KMS-11 (cell line): ENCODE data around the gene TEX50.
"Not testable (repeated sequence)": the region's sequence is repeated elsewhere in the genome, so short reads cannot be mapped to it uniquely, and the experiment has no call there.

ENCODE experiments used
- H2AFZ ChIP-seq: fragments of 200-600 bp; sonication (generic); 2 replicates; pipeline ENCODE4 v1.6.1; 2016; ENCODE audit warnings: antibody characterized with exemption, mixed run types, low read depth
- H3K27ac ChIP-seq: fragments of 200-600 bp; sonication (generic); 2 replicates; pipeline ENCODE4 v1.6.1; 2016; ENCODE audit warnings: mild to moderate bottlenecking, mixed run types
- H3K27me3 ChIP-seq: fragments of 200-600 bp; sonication (generic); 2 replicates; pipeline ENCODE4 v1.6.1; 2017; ENCODE audit warnings: mild to moderate bottlenecking, low read depth, mixed run types, moderate library complexity; ENCODE audit not compliant: insufficient read depth
- H3K36me3 ChIP-seq: fragments of 200-600 bp; sonication (generic); 2 replicates; pipeline ENCODE4 v1.6.1; 2017; ENCODE audit warnings: mild to moderate bottlenecking, mixed run types; ENCODE audit not compliant: insufficient read depth
- H3K4me1 ChIP-seq: fragments of 200-600 bp; sonication (generic); 2 replicates; pipeline ENCODE4 v1.6.1; 2016; ENCODE audit warnings: mild to moderate bottlenecking, low read depth, mixed run types; ENCODE audit not compliant: poor library complexity, severe bottlenecking
- H3K4me2 ChIP-seq: fragments of 200-600 bp; sonication (generic); 2 replicates; pipeline ENCODE4 v1.7.0; 2016; ENCODE audit warnings: mild to moderate bottlenecking, mixed run types
- H3K4me3 ChIP-seq: fragments of 200-600 bp; sonication (generic); IDR thresholded peaks from 2 replicates; pipeline ENCODE4 v1.6.1; 2017; ENCODE audit warnings: low read depth, low read length, mixed read lengths; ENCODE audit not compliant: insufficient read depth
- H3K79me2 ChIP-seq: fragments of 200-600 bp; sonication (generic); 2 replicates; pipeline ENCODE4 v1.6.1; 2016; ENCODE audit warnings: low read depth, mixed run types; ENCODE audit not compliant: insufficient read depth
- H3K9ac ChIP-seq: fragments of 200-600 bp; sonication (generic); 2 replicates; pipeline ENCODE4 v1.6.1; 2016; ENCODE audit warnings: mild to moderate bottlenecking, mixed run types
- H4K20me1 ChIP-seq: fragments of 200-600 bp; sonication (generic); 2 replicates; pipeline ENCODE4 v1.6.1; 2016; ENCODE audit warnings: mild to moderate bottlenecking, mixed run types; ENCODE audit not compliant: insufficient read depth
- TF ChIP-seq, protein P1 (sequence below): fragments of 200-600 bp; sonication (generic); conservative IDR thresholded peaks from 2 replicates; pipeline ENCODE4 v1.6.1; 2017; ENCODE audit warnings: low read depth, mild to moderate bottlenecking, antibody characterized with exemption, low read length, moderate library complexity, mixed read lengths

The TEX50 gene, protein sequence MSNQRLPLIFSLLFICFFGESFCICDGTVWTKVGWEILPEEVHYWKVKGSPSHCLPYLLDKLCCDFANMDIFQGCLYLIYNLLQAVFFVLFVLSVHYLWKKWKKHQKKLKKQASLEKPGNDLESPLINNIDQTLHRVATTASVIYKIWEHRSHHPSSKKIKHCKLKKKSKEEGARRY

DNA sequence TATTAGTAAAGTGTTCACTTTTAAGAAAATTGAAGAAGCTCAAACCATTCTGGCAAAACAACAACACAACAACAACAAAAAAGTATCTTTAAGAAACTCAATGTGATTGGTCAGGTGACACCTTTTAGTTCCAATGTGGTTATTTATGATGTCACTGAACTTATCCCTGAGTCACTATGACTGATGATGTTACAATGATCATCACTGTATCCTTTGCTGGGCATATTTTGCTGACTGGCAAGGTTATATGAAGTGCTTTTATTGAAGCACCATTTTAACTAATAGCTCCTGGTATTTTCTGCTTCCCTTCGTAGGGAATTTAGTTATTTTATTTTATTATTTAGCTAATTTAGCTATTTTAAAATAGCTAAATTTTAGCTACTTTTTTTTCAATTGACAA is at the start of gene TEX50:
Gene TEX50, plus strand, starts transcription at position 223 of the 400 bp plus-strand sequence. CDS start 184 bp downstream, outside the sequence.
- TF ChIP-seq, protein P1, sequence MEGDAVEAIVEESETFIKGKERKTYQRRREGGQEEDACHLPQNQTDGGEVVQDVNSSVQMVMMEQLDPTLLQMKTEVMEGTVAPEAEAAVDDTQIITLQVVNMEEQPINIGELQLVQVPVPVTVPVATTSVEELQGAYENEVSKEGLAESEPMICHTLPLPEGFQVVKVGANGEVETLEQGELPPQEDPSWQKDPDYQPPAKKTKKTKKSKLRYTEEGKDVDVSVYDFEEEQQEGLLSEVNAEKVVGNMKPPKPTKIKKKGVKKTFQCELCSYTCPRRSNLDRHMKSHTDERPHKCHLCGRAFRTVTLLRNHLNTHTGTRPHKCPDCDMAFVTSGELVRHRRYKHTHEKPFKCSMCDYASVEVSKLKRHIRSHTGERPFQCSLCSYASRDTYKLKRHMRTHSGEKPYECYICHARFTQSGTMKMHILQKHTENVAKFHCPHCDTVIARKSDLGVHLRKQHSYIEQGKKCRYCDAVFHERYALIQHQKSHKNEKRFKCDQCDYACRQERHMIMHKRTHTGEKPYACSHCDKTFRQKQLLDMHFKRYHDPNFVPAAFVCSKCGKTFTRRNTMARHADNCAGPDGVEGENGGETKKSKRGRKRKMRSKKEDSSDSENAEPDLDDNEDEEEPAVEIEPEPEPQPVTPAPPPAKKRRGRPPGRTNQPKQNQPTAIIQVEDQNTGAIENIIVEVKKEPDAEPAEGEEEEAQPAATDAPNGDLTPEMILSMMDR = no peak
- Histone ChIP-seq H3K36me3 (no peaks in the 10 kb centered on the region), H3K9ac (no peak within 1 kb of the TSS), H3K4me1 (no peaks in the 10 kb centered on the region), H3K27me3 (no peaks in the 10 kb centered on the region), H3K27ac (no peak within 1 kb of the TSS), H3K4me3 (no peak within 1 kb of the TSS), H3K4me2 (no peak within 1 kb of the TSS), H2AFZ (no peak within 1 kb of the TSS), H3K79me2 (no peaks in the 10 kb centered on the region), H4K20me1 (no peaks in the 10 kb centered on the region)

DNA sequence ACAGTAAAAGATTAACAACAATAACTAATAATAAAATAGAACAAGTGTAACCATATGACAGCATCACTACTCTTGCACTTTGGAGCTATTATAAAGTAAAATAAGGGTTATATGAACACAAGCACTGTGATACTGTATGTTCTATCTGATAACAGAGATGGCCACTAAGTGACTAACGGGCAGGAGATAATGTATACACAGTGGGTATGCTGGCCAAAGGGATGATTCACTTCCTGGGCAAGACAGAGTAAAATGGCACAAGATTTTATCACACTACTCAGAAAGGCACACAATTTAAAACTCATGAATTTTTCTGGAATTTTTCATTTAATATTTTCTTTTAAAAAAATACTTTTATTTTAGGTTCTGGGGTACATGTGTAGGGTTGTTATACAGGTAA is 44.6 kb upstream of the TEX50 start:
- H3K36me3 ChIP-seq = no peaks in the 10 kb centered on the region
- no peak overlapping the region for H3K27ac ChIP-seq
- no peaks in the 10 kb centered on the region for H4K20me1 ChIP-seq
- H3K4me1 ChIP-seq = no peaks in the 10 kb centered on the region
- TF ChIP-seq, protein P1 = no peak
- H3K79me2 ChIP-seq = no peaks in the 10 kb centered on the region
- H3K4me3 ChIP-seq = no peak overlapping the region
- H2AFZ ChIP-seq = no peak overlapping the region
- no peak overlapping the region for H3K4me2 ChIP-seq
- no peak overlapping the region for H3K9ac ChIP-seq
- H3K27me3 ChIP-seq = no peaks in the 10 kb centered on the region

DNA sequence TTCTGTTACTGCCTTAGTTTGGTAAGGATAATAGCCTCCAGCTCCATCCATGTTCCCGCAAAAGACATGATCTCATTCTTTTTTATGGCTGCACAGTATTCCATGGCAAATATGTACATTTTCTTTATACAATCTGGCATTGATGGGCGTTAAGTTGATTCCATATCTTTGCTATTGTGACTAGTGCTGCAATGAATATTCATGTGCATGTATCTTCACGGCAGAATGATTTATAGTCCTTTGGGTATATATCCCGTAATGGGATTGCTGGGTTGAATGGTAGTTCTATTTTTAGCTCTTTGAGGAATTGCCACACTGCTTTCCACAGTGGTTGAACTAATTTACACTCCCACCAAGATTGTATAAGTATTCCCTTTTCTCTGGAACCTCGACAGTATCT is 44.0 kb upstream of the TEX50 start:
- H3K27ac ChIP-seq, H3K79me2 ChIP-seq, H3K4me1 ChIP-seq, H3K36me3 ChIP-seq, H3K4me2 ChIP-seq, H4K20me1 ChIP-seq, H3K9ac ChIP-seq, H3K27me3 ChIP-seq, H3K4me3 ChIP-seq, H2AFZ ChIP-seq: not testable (repeated sequence)

DNA sequence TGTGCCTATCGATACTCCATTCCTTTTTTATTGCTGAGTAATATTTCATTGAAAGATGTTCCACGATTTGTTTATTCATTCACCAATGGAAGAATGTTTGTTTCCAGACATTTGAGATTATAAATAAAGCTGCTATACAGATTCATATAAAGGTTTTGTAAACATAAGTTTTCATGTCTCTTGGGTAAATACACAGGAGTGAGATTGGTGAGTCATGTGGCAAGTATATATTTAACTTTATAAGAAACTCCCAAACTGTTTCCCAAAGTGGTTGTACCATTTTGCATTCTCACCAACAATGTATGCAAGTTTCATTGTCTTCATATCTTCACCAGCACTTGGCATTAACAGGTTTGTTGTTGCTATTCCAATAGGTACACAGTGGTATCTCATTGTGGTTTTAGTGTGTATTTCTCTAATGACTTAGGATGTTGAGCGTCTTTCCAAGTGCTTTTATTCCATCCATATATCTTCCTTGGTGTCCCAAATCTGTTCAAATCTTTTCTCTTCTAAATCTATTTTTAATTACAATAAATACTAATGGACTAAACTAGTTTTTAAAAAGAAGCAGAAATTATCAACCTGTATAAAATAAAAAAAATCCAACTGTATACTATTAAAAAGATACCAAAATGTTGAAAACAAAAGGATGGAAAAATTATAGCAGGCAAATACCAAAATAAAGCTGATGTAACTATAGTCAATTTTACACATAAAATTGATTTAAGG is 38.9 kb upstream of the TEX50 start:
- TF ChIP-seq, protein P1 = no peak

DNA sequence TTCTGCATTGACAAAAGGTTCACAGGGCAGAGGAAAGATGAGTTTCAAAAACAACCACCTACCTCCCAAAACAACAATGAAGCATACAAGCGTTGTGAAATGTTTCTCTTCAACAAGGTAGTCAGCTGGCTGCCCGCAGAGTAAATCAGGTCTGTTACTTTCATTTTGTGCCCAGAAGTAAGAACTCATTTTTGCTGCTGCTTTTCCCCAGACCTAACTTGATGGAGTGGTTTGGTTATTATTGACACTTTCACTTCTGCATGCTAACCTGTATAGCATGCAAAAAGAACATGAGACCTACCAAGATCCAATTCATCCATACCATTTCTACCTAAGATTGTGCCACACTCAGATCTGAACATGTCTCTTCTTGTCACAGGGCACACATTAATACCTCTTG is 33.5 kb upstream of the TEX50 start:
- H4K20me1 ChIP-seq = no peaks in the 10 kb centered on the region
- H3K4me3 ChIP-seq = no peak overlapping the region
- no peak overlapping the region for H3K4me2 ChIP-seq
- H3K36me3 ChIP-seq = no peaks in the 10 kb centered on the region
- no peak overlapping the region for H2AFZ ChIP-seq
- no peaks in the 10 kb centered on the region for H3K27me3 ChIP-seq
- H3K79me2 ChIP-seq = no peaks in the 10 kb centered on the region
- TF ChIP-seq, protein P1 = no peak
- H3K9ac ChIP-seq = no peak overlapping the region
- H3K4me1 ChIP-seq = no peaks in the 10 kb centered on the region
- no peak overlapping the region for H3K27ac ChIP-seq

More for the DNA sequence above, 38.9 kb upstream of the TEX50 start:
- Histone ChIP-seq H3K79me2 (no peaks in the 10 kb centered on the region), H3K4me3 (no peak overlapping the region), H3K36me3 (no peaks in the 10 kb centered on the region), H3K27ac (no peak overlapping the region), H3K9ac (no peak overlapping the region), H3K4me1 (no peaks in the 10 kb centered on the region), H3K27me3 (no peaks in the 10 kb centered on the region), H2AFZ (no peak overlapping the region), H4K20me1 (no peaks in the 10 kb centered on the region), H3K4me2 (no peak overlapping the region)
